B cell (primary cell): ENCODE measurements around the gene ARHGEF10L.

Experiments used
- CTCF ChIP-seq: fragments of 200-600 bp; IDR thresholded peaks from one replicate; pipeline ENCODE4 v1.8.0; 2022; ENCODE audit warnings: antibody characterized with exemption, mild to moderate bottlenecking
- EZH2 ChIP-seq: IDR thresholded peaks from 2 replicates; pipeline ENCODE4 v1.6.1; 2012; ENCODE audit warnings: borderline replicate concordance, low read depth, mild to moderate bottlenecking, moderate library complexity, low read length; ENCODE audit not compliant: insufficient read depth, poor library complexity, severe bottlenecking

GRCh38 chr1:17630048-17630830 lies 90.7 kb downstream of the ARHGEF10L start:
- no peak for TF ChIP-seq EZH2
- no peak for TF ChIP-seq CTCF
